Naive B cell (primary cell): ENCODE data around the gene ITSN1. TPM values are rescaled to one million over a fixed set of nuclear protein-coding genes. Genes with fewer than 3 reads are reported as not detected.
A peak's percentile ranks its signal among the peaks of the same experiment; 100 is the strongest.

Experiments
- ATAC-seq, 2 donors: fragments of 150-1000 bp; cut with Tn5 transposase; 2 replicates each; pipeline ENCODE4 v1.10.0; 2021; ENCODE audit warnings: low read depth in 2 of 2, mild to moderate bottlenecking in 2 of 2, moderate library complexity in 2 of 2
- DNase-seq: peaks from one replicate; pipeline ENCODE4 v3.0.0; 2022
- H3K27ac Mint-ChIP-seq, 6 donors: one replicate each; pipeline ENCODE4 v1.8.0; 2020 to 2022; ENCODE audit warnings: mild to moderate bottlenecking in 6 of 6, mixed read lengths in 6 of 6, moderate library complexity in 5 of 6, inconsistent platforms in 2 of 6
- H3K27me3 Mint-ChIP-seq, 3 donors: one replicate each; pipeline ENCODE4 v1.8.0; 2021 to 2022; ENCODE audit warnings: mixed read lengths in 3 of 3, mild to moderate bottlenecking in 1 of 3
- H3K36me3 Mint-ChIP-seq, 2 donors: one replicate each; pipeline ENCODE4 v1.8.0; 2020 to 2022; ENCODE audit warnings: mixed read lengths in 2 of 2, inconsistent platforms in 1 of 2, mild to moderate bottlenecking in 1 of 2
- H3K4me1 Mint-ChIP-seq, 3 donors: one replicate each; pipeline ENCODE4 v1.8.0; 2020 to 2022; ENCODE audit warnings: mixed read lengths in 3 of 3, inconsistent platforms in 1 of 3, mild to moderate bottlenecking in 1 of 3, moderate library complexity in 1 of 3
- H3K4me3 Mint-ChIP-seq, 8 donors: one replicate each; pipeline ENCODE4 v1.8.0; 2020 to 2022; ENCODE audit warnings: mild to moderate bottlenecking in 8 of 8, mixed read lengths in 8 of 8, moderate library complexity in 8 of 8, inconsistent platforms in 2 of 8
- H3K9me3 Mint-ChIP-seq, 7 donors: one replicate each; pipeline ENCODE4 v1.8.0; 2020 to 2022; ENCODE audit warnings: mixed read lengths in 7 of 7, mild to moderate bottlenecking in 5 of 7, inconsistent platforms in 2 of 7, moderate library complexity in 1 of 7
- polyA plus RNA-seq, 6 donors: library from polyadenylated mRNA; unstranded; fragments of 300-500 nt; fragmentation: Illumina TruSeq; gene quantifications; one replicate each; pipeline ENCODE4 v1.2.3, GENCODE V29; 2021; ENCODE audit warnings: low read depth in 6 of 6

The ITSN1 gene
- polyA plus RNA-seq, 6 donors from 2014 or later, result 0.12 to 1.4 (median 0.60) TPM; not detected in 1

GRCh38 chr21:33810766-33811165 is 168.5 kb downstream of the ITSN1 start:
- H3K9me3 Mint-ChIP-seq, result no peaks in the 10 kb centered on the region
- ATAC-seq (no peak), DNase-seq (no peak)
- H3K4me1 Mint-ChIP-seq, result no peaks in the 10 kb centered on the region
- no peak overlapping the region for H3K27ac Mint-ChIP-seq
- no peaks in the 10 kb centered on the region for H3K36me3 Mint-ChIP-seq
- peaks cover 0 to 12% (median 0%) of the 10 kb centered on the region in 3 donors for H3K27me3 Mint-ChIP-seq
- H3K4me3 Mint-ChIP-seq, result no peak overlapping the region

GRCh38 chr21:33811167-33812010 is 169.1 kb downstream of the ITSN1 start:
- ATAC-seq (no peak), DNase-seq (no peak)
- no peaks in the 10 kb centered on the region for H3K4me1 Mint-ChIP-seq
- H3K9me3 Mint-ChIP-seq, result no peaks in the 10 kb centered on the region
- H3K27me3 Mint-ChIP-seq, result peaks cover 0 to 12% (median 0%) of the 10 kb centered on the region in 3 donors
- H3K4me3 Mint-ChIP-seq, result no peak overlapping the region
- H3K36me3 Mint-ChIP-seq, result no peaks in the 10 kb centered on the region
- no peak overlapping the region for H3K27ac Mint-ChIP-seq

GRCh38 chr21:33813832-33814365 is 171.6 kb downstream of the ITSN1 start:
- Mint-ChIP-seq H3K27me3 (peaks cover 0 to 12% (median 0%) of the 10 kb centered on the region in 3 donors), H3K4me3 (peak overlapping the region in 1 of 8 donors; percentile 18), H3K4me1 (no peaks in the 10 kb centered on the region), H3K9me3 (no peaks in the 10 kb centered on the region), H3K27ac (no peak overlapping the region), H3K36me3 (no peaks in the 10 kb centered on the region)
- ATAC-seq, result no peak
- DNase-seq, result no peak

- no peak for ATAC-seq
- no peak overlapping the region for H3K27ac Mint-ChIP-seq
- DNase-seq, result no peak
- H3K9me3 Mint-ChIP-seq, result no peaks in the 10 kb centered on the region
- H3K27me3 Mint-ChIP-seq, result peaks cover 0 to 12% (median 0%) of the 10 kb centered on the region in 3 donors
- no peak overlapping the region for H3K4me3 Mint-ChIP-seq
- no peaks in the 10 kb centered on the region for H3K36me3 Mint-ChIP-seq
- H3K4me1 Mint-ChIP-seq, result no peaks in the 10 kb centered on the region
Measured at GRCh38 chr21:33815143-33815707, 172.9 kb downstream of the ITSN1 start.

GRCh38 chr21:33816174-33816573 is 173.9 kb downstream of the ITSN1 start:
- H3K9me3 Mint-ChIP-seq, result no peaks in the 10 kb centered on the region
- H3K36me3 Mint-ChIP-seq, result no peaks in the 10 kb centered on the region
- H3K4me1 Mint-ChIP-seq, result no peaks in the 10 kb centered on the region
- peaks cover 0 to 12% (median 0%) of the 10 kb centered on the region in 3 donors for H3K27me3 Mint-ChIP-seq
- ATAC-seq (no peak), DNase-seq (no peak)
- no peak overlapping the region for H3K4me3 Mint-ChIP-seq
- H3K27ac Mint-ChIP-seq, result no peak overlapping the region

GRCh38 chr21:33817138-33817537 is 174.8 kb downstream of the ITSN1 start:
- peak overlapping the region in 1 of 6 donors; percentile 28 for H3K27ac Mint-ChIP-seq
- no peak overlapping the region for H3K4me3 Mint-ChIP-seq
- no peaks in the 10 kb centered on the region for H3K9me3 Mint-ChIP-seq
- DNase-seq (no peak), ATAC-seq (no peak)
- H3K4me1 Mint-ChIP-seq, result no peaks in the 10 kb centered on the region
- H3K36me3 Mint-ChIP-seq, result no peaks in the 10 kb centered on the region
- peaks cover 0 to 12% (median 0%) of the 10 kb centered on the region in 3 donors for H3K27me3 Mint-ChIP-seq

- ATAC-seq (no peak), DNase-seq (no peak)
- Mint-ChIP-seq H3K4me1 (no peaks in the 10 kb centered on the region), H3K36me3 (no peaks in the 10 kb centered on the region), H3K27me3 (peaks cover 0 to 12% (median 0%) of the 10 kb centered on the region in 3 donors), H3K4me3 (no peak overlapping the region), H3K27ac (no peak overlapping the region), H3K9me3 (no peaks in the 10 kb centered on the region)
Measured at GRCh38 chr21:33817663-33818451, 175.6 kb downstream of the ITSN1 start.

- Mint-ChIP-seq H3K27ac (no peak overlapping the region), H3K4me3 (no peak overlapping the region), H3K9me3 (no peaks in the 10 kb centered on the region), H3K4me1 (no peaks in the 10 kb centered on the region), H3K27me3 (peaks cover 0 to 1% (median 0%) of the 10 kb centered on the region in 3 donors), H3K36me3 (no peaks in the 10 kb centered on the region)
- ATAC-seq (no peak), DNase-seq (no peak)
Measured at GRCh38 chr21:33820230-33820770, 178.0 kb downstream of the ITSN1 start.

GRCh38 chr21:33820798-33821197 is 178.5 kb downstream of the ITSN1 start:
- no peaks in the 10 kb centered on the region for H3K9me3 Mint-ChIP-seq
- no peak overlapping the region for H3K27ac Mint-ChIP-seq
- ATAC-seq, result no peak
- no peak overlapping the region for H3K4me3 Mint-ChIP-seq
- H3K4me1 Mint-ChIP-seq, result no peaks in the 10 kb centered on the region
- H3K27me3 Mint-ChIP-seq, result no peaks in the 10 kb centered on the region
- DNase-seq, result no peak
- no peaks in the 10 kb centered on the region for H3K36me3 Mint-ChIP-seq

- Mint-ChIP-seq H3K36me3 (no peaks in the 10 kb centered on the region), H3K27me3 (no peaks in the 10 kb centered on the region), H3K4me1 (no peaks in the 10 kb centered on the region), H3K27ac (no peak overlapping the region), H3K4me3 (no peak overlapping the region), H3K9me3 (no peaks in the 10 kb centered on the region)
- no peak for ATAC-seq
- no peak for DNase-seq
Measured at GRCh38 chr21:33821503-33822322, 179.4 kb downstream of the ITSN1 start.

GRCh38 chr21:33824156-33824941 is 182.0 kb downstream of the ITSN1 start:
- Mint-ChIP-seq H3K27me3 (no peaks in the 10 kb centered on the region), H3K4me3 (no peak overlapping the region), H3K27ac (no peak overlapping the region), H3K36me3 (no peaks in the 10 kb centered on the region), H3K4me1 (no peaks in the 10 kb centered on the region), H3K9me3 (peaks cover 0 to 2% (median 0%) of the 10 kb centered on the region in 7 donors)
- ATAC-seq (no peak), DNase-seq (no peak)

GRCh38 chr21:33825419-33825818 is 183.1 kb downstream of the ITSN1 start:
- H3K4me3 Mint-ChIP-seq, result no peak overlapping the region
- H3K4me1 Mint-ChIP-seq, result no peaks in the 10 kb centered on the region
- no peak for DNase-seq
- no peak for ATAC-seq
- H3K27me3 Mint-ChIP-seq, result peaks cover 0 to 6% (median 0%) of the 10 kb centered on the region in 3 donors
- H3K27ac Mint-ChIP-seq, result no peak overlapping the region
- H3K36me3 Mint-ChIP-seq, result no peaks in the 10 kb centered on the region
- peaks cover 0 to 2% (median 0%) of the 10 kb centered on the region in 7 donors for H3K9me3 Mint-ChIP-seq
